ENCODE results near the gene COX6B2.

COX6B2 gene

GRCh38 chr19:55311797-55312196 is 42.7 kb downstream of the COX6B2 start:
- no peak overlapping the region for H3K27ac ChIP-seq (ENCODE audit: low read length)
- no peaks in the 10 kb centered on the region for H3K27me3 ChIP-seq (ENCODE audit: insufficient read depth, low read length)
- H3K9ac ChIP-seq (ENCODE audit: low read depth, low read length), result no peak overlapping the region
- peaks cover 29% of the 10 kb centered on the region for H3K36me3 ChIP-seq (ENCODE audit: insufficient read depth, low read depth, low read length)
- H3K4me3 ChIP-seq (ENCODE audit: low read length), result no peak overlapping the region
- no peaks in the 10 kb centered on the region for H3K9me3 ChIP-seq (ENCODE audit: insufficient read depth, low read depth, low read length)
- H3K4me1 ChIP-seq (ENCODE audit: insufficient read depth, low read length), result no peaks in the 10 kb centered on the region

GRCh38 chr19:55311397-55311796 is 43.1 kb downstream of the COX6B2 start:
- peaks cover 33% of the 10 kb centered on the region for H3K36me3 ChIP-seq (ENCODE audit: insufficient read depth, low read depth, low read length)
- no peaks in the 10 kb centered on the region for H3K9me3 ChIP-seq (ENCODE audit: insufficient read depth, low read depth, low read length)
- H3K4me3 ChIP-seq (ENCODE audit: low read length), result no peak overlapping the region
- H3K4me1 ChIP-seq (ENCODE audit: insufficient read depth, low read length), result no peaks in the 10 kb centered on the region
- H3K27me3 ChIP-seq (ENCODE audit: insufficient read depth, low read length), result no peaks in the 10 kb centered on the region
- no peak overlapping the region for H3K27ac ChIP-seq (ENCODE audit: low read length)
- H3K9ac ChIP-seq (ENCODE audit: low read depth, low read length), result no peak overlapping the region

GRCh38 chr19:55310498-55310897 is 44.0 kb downstream of the COX6B2 start:
- H3K9ac ChIP-seq (ENCODE audit: low read depth, low read length), result no peak overlapping the region
- H3K9me3 ChIP-seq (ENCODE audit: insufficient read depth, low read depth, low read length), result no peaks in the 10 kb centered on the region
- no peak overlapping the region for H3K27ac ChIP-seq (ENCODE audit: low read length)
- peaks cover 42% of the 10 kb centered on the region for H3K36me3 ChIP-seq (ENCODE audit: insufficient read depth, low read depth, low read length)
- no peaks in the 10 kb centered on the region for H3K27me3 ChIP-seq (ENCODE audit: insufficient read depth, low read length)
- H3K4me1 ChIP-seq (ENCODE audit: insufficient read depth, low read length), result no peaks in the 10 kb centered on the region
- no peak overlapping the region for H3K4me3 ChIP-seq (ENCODE audit: low read length)

GRCh38 chr19:55309448-55309847 is 45.1 kb downstream of the COX6B2 start:
- H3K4me3 ChIP-seq (ENCODE audit: low read length), result no peak overlapping the region
- no peaks in the 10 kb centered on the region for H3K9me3 ChIP-seq (ENCODE audit: insufficient read depth, low read depth, low read length)
- H3K27me3 ChIP-seq (ENCODE audit: insufficient read depth, low read length), result no peaks in the 10 kb centered on the region
- H3K9ac ChIP-seq (ENCODE audit: low read depth, low read length), result no peak overlapping the region
- H3K27ac ChIP-seq (ENCODE audit: low read length), result no peak overlapping the region
- no peaks in the 10 kb centered on the region for H3K4me1 ChIP-seq (ENCODE audit: insufficient read depth, low read length)
- peaks cover 47% of the 10 kb centered on the region for H3K36me3 ChIP-seq (ENCODE audit: insufficient read depth, low read depth, low read length)

- H3K27me3 ChIP-seq (ENCODE audit: insufficient read depth, low read length), result no peaks in the 10 kb centered on the region
- peaks cover 57% of the 10 kb centered on the region for H3K36me3 ChIP-seq (ENCODE audit: insufficient read depth, low read depth, low read length)
- H3K9me3 ChIP-seq (ENCODE audit: insufficient read depth, low read depth, low read length), result no peaks in the 10 kb centered on the region
- no peaks in the 10 kb centered on the region for H3K4me1 ChIP-seq (ENCODE audit: insufficient read depth, low read length)
- no peak overlapping the region for H3K4me3 ChIP-seq (ENCODE audit: low read length)
- no peak overlapping the region for H3K27ac ChIP-seq (ENCODE audit: low read length)
- H3K9ac ChIP-seq (ENCODE audit: low read depth, low read length), result no peak overlapping the region
These were observed 46.2 kb downstream of the COX6B2 start for GRCh38 chr19:55308281-55308680.

GRCh38 chr19:55306712-55307111 is 47.8 kb downstream of the COX6B2 start:
- no peak overlapping the region for H3K27ac ChIP-seq (ENCODE audit: low read length)
- H3K9me3 ChIP-seq (ENCODE audit: insufficient read depth, low read depth, low read length), result no peaks in the 10 kb centered on the region
- H3K9ac ChIP-seq (ENCODE audit: low read depth, low read length), result no peak overlapping the region
- H3K4me3 ChIP-seq (ENCODE audit: low read length), result no peak overlapping the region
- peaks cover 66% of the 10 kb centered on the region for H3K36me3 ChIP-seq (ENCODE audit: insufficient read depth, low read depth, low read length)
- H3K27me3 ChIP-seq (ENCODE audit: insufficient read depth, low read length), result no peaks in the 10 kb centered on the region
- H3K4me1 ChIP-seq (ENCODE audit: insufficient read depth, low read length), result no peaks in the 10 kb centered on the region

- no peak overlapping the region for H3K4me3 ChIP-seq (ENCODE audit: low read length)
- no peak overlapping the region for H3K27ac ChIP-seq (ENCODE audit: low read length)
- peaks cover 4% of the 10 kb centered on the region; the same call in 1 of the 2 replicates for H3K4me1 ChIP-seq (ENCODE audit: insufficient read depth, low read length)
- H3K9me3 ChIP-seq (ENCODE audit: insufficient read depth, low read depth, low read length), result no peaks in the 10 kb centered on the region
- H3K9ac ChIP-seq (ENCODE audit: low read depth, low read length), result no peak overlapping the region
- H3K36me3 ChIP-seq (ENCODE audit: insufficient read depth, low read depth, low read length), result peaks cover 66% of the 10 kb centered on the region
- no peaks in the 10 kb centered on the region for H3K27me3 ChIP-seq (ENCODE audit: insufficient read depth, low read length)
These were observed 48.4 kb downstream of the COX6B2 start for GRCh38 chr19:55305983-55306562.

GRCh38 chr19:55305491-55305890 is 49.0 kb downstream of the COX6B2 start:
- H3K9me3 ChIP-seq (ENCODE audit: insufficient read depth, low read depth, low read length), result no peaks in the 10 kb centered on the region
- H3K27ac ChIP-seq (ENCODE audit: low read length), result no peak overlapping the region
- H3K9ac ChIP-seq (ENCODE audit: low read depth, low read length), result no peak overlapping the region
- H3K27me3 ChIP-seq (ENCODE audit: insufficient read depth, low read length), result no peaks in the 10 kb centered on the region
- peaks cover 4% of the 10 kb centered on the region; the same call in 1 of the 2 replicates for H3K4me1 ChIP-seq (ENCODE audit: insufficient read depth, low read length)
- H3K36me3 ChIP-seq (ENCODE audit: insufficient read depth, low read depth, low read length), result peaks cover 64% of the 10 kb centered on the region
- H3K4me3 ChIP-seq (ENCODE audit: low read length), result no peak overlapping the region

GRCh38 chr19:55304980-55305379 is 49.5 kb downstream of the COX6B2 start:
- no peak overlapping the region for H3K9ac ChIP-seq (ENCODE audit: low read depth, low read length)
- no peak overlapping the region for H3K4me3 ChIP-seq (ENCODE audit: low read length)
- H3K27me3 ChIP-seq (ENCODE audit: insufficient read depth, low read length), result no peaks in the 10 kb centered on the region
- no peaks in the 10 kb centered on the region for H3K9me3 ChIP-seq (ENCODE audit: insufficient read depth, low read depth, low read length)
- H3K27ac ChIP-seq (ENCODE audit: low read length), result no peak overlapping the region
- H3K4me1 ChIP-seq (ENCODE audit: insufficient read depth, low read length), result peaks cover 4% of the 10 kb centered on the region; the same call in 1 of the 2 replicates
- H3K36me3 ChIP-seq (ENCODE audit: insufficient read depth, low read depth, low read length), result peaks cover 61% of the 10 kb centered on the region

GRCh38 chr19:55304279-55304978 is 50.1 kb downstream of the COX6B2 start:
- Histone ChIP-seq H3K36me3 (ENCODE audit: insufficient read depth, low read depth, low read length) (peaks cover 61% of the 10 kb centered on the region), H3K27ac (ENCODE audit: low read length) (no peak overlapping the region), H3K27me3 (ENCODE audit: insufficient read depth, low read length) (no peaks in the 10 kb centered on the region), H3K9ac (ENCODE audit: low read depth, low read length) (no peak overlapping the region), H3K9me3 (ENCODE audit: insufficient read depth, low read depth, low read length) (no peaks in the 10 kb centered on the region), H3K4me3 (ENCODE audit: low read length) (no peak overlapping the region), H3K4me1 (ENCODE audit: insufficient read depth, low read length) (peaks cover 4% of the 10 kb centered on the region; the same call in 1 of the 2 replicates)

GRCh38 chr19:55303477-55303876 is 51.0 kb downstream of the COX6B2 start:
- no peaks in the 10 kb centered on the region for H3K9me3 ChIP-seq (ENCODE audit: insufficient read depth, low read depth, low read length)
- no peak overlapping the region for H3K9ac ChIP-seq (ENCODE audit: low read depth, low read length)
- H3K27me3 ChIP-seq (ENCODE audit: insufficient read depth, low read length), result no peaks in the 10 kb centered on the region
- H3K27ac ChIP-seq (ENCODE audit: low read length), result no peak overlapping the region
- H3K36me3 ChIP-seq (ENCODE audit: insufficient read depth, low read depth, low read length), result peaks cover 57% of the 10 kb centered on the region
- H3K4me3 ChIP-seq (ENCODE audit: low read length), result no peak overlapping the region
- peaks cover 4% of the 10 kb centered on the region; the same call in 1 of the 2 replicates for H3K4me1 ChIP-seq (ENCODE audit: insufficient read depth, low read length)

GRCh38 chr19:55302318-55302703 is 52.2 kb downstream of the COX6B2 start:
- peak overlapping the region; percentile 2; the same call in 1 of the 2 replicates for H3K4me3 ChIP-seq (ENCODE audit: low read length)
- H3K9me3 ChIP-seq (ENCODE audit: insufficient read depth, low read depth, low read length), result no peaks in the 10 kb centered on the region
- no peak overlapping the region for H3K27ac ChIP-seq (ENCODE audit: low read length)
- H3K4me1 ChIP-seq (ENCODE audit: insufficient read depth, low read length), result peaks cover 4% of the 10 kb centered on the region; the same call in 1 of the 2 replicates
- H3K9ac ChIP-seq (ENCODE audit: low read depth, low read length), result no peak overlapping the region
- H3K36me3 ChIP-seq (ENCODE audit: insufficient read depth, low read depth, low read length), result peaks cover 58% of the 10 kb centered on the region
- no peaks in the 10 kb centered on the region for H3K27me3 ChIP-seq (ENCODE audit: insufficient read depth, low read length)
